Activated T-helper 2 cell treated with anti-CD3 and anti-CD28 coated beads, Interferon-gamma antibody, Interleukin-2, Interleukin-4, amounts not matched to agents 10 μg/mL and 5 μg/mL and 100 μg/mL, durations not matched to agents 14 hours and 24 hours and 36 hours (primary cell): ENCODE results near the gene INTS2. TPM values are rescaled to one million over a fixed set of nuclear protein-coding genes. Genes with fewer than 3 reads are reported as not detected.

Experiments used
- DNase-seq: peaks from one replicate; pipeline ENCODE4 v3.0.0; 2021; ENCODE audit warnings: low spot score
- H3K27ac Mint-ChIP-seq: one replicate; pipeline ENCODE4 v1.8.0; 2021; ENCODE audit warnings: mixed read lengths
- H3K27me3 Mint-ChIP-seq: one replicate; pipeline ENCODE4 v1.8.0; 2021; ENCODE audit warnings: low read depth, mixed read lengths
- H3K36me3 Mint-ChIP-seq: one replicate; pipeline ENCODE4 v1.8.0; 2021; ENCODE audit warnings: low read depth, mixed read lengths
- H3K4me1 Mint-ChIP-seq: one replicate; pipeline ENCODE4 v1.8.0; 2021; ENCODE audit warnings: low read depth, mixed read lengths
- H3K4me3 Mint-ChIP-seq: one replicate; pipeline ENCODE4 v1.8.0; 2021; ENCODE audit warnings: low read depth, mild to moderate bottlenecking, moderate library complexity, mixed read lengths
- H3K9me3 Mint-ChIP-seq: one replicate; pipeline ENCODE4 v1.8.0; 2021; ENCODE audit warnings: mixed read lengths
- intact Hi-C: fragments of 100-400 bp; cut with micrococcal nuclease; formaldehyde crosslinking; loops from one replicate; pipeline ENCODE4 v1.15.1; 2023
- total RNA-seq: library from RNA; stranded (reverse); gene quantifications from 2 replicates; pipeline ENCODE4 v1.2.3, GENCODE V29; 2022

Gene INTS2
- total RNA-seq, 1 donor from 2014 or later = 29.2 TPM

DNA sequence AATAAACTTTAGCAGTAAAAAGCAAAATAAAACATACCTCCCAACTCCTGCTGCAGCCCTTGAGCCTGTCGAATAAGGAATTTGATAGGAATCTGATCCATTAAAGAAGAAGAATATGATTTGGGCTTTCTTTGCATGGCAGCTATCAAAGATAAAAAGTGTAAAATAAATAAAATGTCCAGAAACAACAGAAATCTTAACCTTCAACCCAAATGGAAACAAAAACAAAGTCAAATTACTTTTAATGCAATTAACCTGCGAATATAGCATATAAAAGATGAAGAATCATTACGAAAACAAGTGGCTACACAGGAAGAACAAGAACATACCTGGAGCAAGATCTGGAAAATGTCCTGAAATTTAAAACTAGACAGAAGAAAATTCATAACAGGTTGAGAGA, 42.9 kb downstream of the INTS2 start:
- H3K36me3 Mint-ChIP-seq = peaks cover 39% of the 10 kb centered on the region

DNA sequence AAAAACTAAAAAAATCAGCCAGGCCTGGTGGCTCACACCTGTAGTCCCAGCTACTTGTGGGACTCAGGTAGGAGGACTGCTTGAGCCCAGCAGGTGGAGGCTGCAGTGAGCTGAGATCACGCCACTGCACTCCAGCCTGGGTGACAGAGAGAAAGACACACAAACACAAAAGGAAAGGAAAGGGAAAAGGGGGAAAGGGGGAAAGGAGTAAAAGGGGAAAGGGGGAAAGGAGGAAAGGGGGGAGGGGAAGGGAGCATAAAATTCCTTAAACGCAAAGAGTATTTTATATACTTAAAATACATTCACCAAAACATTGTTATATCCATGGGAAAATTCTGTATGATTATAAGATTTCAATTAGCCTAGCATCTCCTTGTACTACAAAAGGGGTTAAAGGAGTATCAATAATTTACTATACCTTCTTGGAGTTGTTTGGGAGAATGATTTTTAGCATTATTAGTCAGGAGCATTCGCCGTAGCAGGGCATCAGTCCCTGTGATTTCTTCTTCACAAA, 47.1 kb downstream of the INTS2 start:
- Mint-ChIP-seq H3K4me1 (no peaks in the 10 kb centered on the region), H3K9me3 (no peaks in the 10 kb centered on the region), H3K36me3 (peaks cover 35% of the 10 kb centered on the region), H3K4me3 (no peak overlapping the region), H3K27ac (peak overlapping the region; percentile 46), H3K27me3 (no peaks in the 10 kb centered on the region)
- no peak for DNase-seq
- intact Hi-C loops = no loop called here

More for the DNA sequence above, 42.9 kb downstream of the INTS2 start:
- H3K9me3 Mint-ChIP-seq = no peaks in the 10 kb centered on the region
- intact Hi-C loops = no loop called here
- H3K4me1 Mint-ChIP-seq = no peaks in the 10 kb centered on the region
- DNase-seq = no peak
- H3K27ac Mint-ChIP-seq = no peak overlapping the region
- H3K4me3 Mint-ChIP-seq = no peak overlapping the region
- no peaks in the 10 kb centered on the region for H3K27me3 Mint-ChIP-seq

DNA sequence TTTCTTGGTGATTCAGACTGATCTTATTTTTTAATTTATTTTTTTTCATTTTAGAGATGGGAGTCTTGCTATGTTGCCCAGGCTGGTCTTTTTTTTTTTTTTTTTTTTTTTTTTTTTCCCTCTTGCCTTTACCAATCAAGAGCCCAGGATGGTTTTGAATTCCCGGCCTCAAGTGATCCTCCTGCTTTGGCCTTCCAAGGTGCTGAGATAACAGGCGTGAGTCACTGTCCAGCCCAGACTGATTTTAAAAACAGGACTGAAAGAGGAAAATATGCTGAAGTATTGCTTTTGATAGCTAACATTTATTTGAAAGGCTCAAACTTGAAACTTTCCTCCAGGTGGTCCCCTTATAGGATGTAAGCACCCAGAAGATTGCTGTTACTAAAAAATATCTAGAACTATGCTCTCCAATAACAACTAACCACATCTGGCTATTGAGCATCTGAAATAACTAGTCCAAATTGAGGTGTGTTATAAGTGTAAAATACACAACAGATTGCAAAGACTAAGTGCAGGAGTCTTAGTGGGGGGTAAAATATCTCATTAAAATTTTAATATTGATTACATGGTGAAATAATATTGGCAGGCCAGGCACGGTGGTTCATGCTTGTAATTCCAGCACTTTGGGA, 48.7 kb downstream of the INTS2 start:
- H3K27me3 Mint-ChIP-seq = no peaks in the 10 kb centered on the region

DNA sequence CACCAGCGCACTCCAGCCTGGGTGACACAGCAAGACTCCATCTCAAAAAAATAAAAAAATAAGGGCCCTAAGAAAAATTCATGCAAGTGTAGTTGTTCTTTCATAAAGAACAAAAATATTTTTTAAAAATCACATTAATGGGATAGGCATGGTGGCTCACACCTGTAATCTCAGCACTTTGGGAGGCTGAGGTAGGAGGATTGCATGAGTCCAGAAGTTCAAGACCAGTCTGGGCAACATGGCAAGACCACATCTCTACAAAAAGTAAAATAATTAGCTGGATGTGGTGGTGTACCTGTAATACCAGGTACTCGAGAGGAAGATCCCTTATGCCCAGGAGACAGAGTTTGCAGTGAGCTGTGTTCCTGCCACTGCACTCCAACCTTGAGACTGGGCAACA, 49.3 kb downstream of the INTS2 start:
- no peak overlapping the region for H3K4me3 Mint-ChIP-seq
- intact Hi-C loops = no loop called here
- no peak for DNase-seq
- H3K36me3 Mint-ChIP-seq = peaks cover 38% of the 10 kb centered on the region
- no peaks in the 10 kb centered on the region for H3K27me3 Mint-ChIP-seq
- H3K4me1 Mint-ChIP-seq = peaks cover 3% of the 10 kb centered on the region
- H3K27ac Mint-ChIP-seq = no peak overlapping the region
- no peaks in the 10 kb centered on the region for H3K9me3 Mint-ChIP-seq

More for the DNA sequence above, 48.7 kb downstream of the INTS2 start:
- Mint-ChIP-seq H3K4me3 (no peak overlapping the region), H3K9me3 (no peaks in the 10 kb centered on the region), H3K4me1 (no peaks in the 10 kb centered on the region), H3K36me3 (peaks cover 33% of the 10 kb centered on the region), H3K27ac (no peak overlapping the region)
- intact Hi-C loops = no loop called here
- no peak for DNase-seq

DNA sequence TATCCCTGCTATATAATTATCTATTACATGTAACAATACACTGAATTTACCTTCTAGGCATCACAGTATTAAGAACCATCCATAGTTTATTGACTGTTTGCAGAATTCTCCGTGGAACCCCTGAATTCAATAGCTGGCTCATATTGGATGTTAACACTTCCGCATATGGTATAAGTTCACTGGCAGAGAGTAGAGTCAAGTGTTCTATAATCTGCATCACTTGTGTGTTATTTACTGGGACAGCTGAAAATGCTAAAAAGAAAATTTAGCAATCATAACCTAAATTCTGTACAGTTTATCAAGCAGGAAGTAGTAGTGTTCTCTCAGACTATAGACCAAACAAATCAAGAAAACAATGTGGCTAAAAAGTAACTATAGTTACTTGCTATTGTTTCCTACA, 49.9 kb downstream of the INTS2 start:
- H3K4me3 Mint-ChIP-seq = no peak overlapping the region
- no peak overlapping the region for H3K27ac Mint-ChIP-seq
- DNase-seq = no peak
- H3K36me3 Mint-ChIP-seq = peaks cover 37% of the 10 kb centered on the region
- no peaks in the 10 kb centered on the region for H3K27me3 Mint-ChIP-seq
- peaks cover 3% of the 10 kb centered on the region for H3K4me1 Mint-ChIP-seq
- no peaks in the 10 kb centered on the region for H3K9me3 Mint-ChIP-seq
- intact Hi-C loops = no loop called here

DNA sequence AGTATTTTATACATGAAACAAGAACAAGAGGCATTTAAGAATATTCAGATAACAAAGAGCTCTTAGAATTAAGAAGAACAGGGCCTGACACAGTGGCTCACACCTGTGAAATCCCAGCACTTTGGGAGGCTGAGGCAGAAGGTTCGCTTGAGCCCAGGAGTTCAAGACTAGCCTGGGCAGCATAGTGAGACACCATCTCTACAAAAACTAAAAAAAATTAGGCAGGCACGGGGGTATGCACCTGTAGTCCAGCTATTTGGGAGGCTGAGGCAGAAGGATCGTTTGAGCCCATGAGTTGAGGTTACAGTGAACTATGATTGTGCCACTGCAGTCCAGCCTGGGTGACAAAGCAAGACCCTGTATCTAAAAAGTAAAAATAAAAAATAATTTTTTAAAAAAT, 52.0 kb downstream of the INTS2 start:
- no peaks in the 10 kb centered on the region for H3K27me3 Mint-ChIP-seq
- intact Hi-C loops = no loop called here
- H3K36me3 Mint-ChIP-seq = peaks cover 37% of the 10 kb centered on the region
- no peak overlapping the region for H3K27ac Mint-ChIP-seq
- H3K4me1 Mint-ChIP-seq = peaks cover 3% of the 10 kb centered on the region
- H3K9me3 Mint-ChIP-seq = no peaks in the 10 kb centered on the region
- H3K4me3 Mint-ChIP-seq = no peak overlapping the region
- DNase-seq = no peak

DNA sequence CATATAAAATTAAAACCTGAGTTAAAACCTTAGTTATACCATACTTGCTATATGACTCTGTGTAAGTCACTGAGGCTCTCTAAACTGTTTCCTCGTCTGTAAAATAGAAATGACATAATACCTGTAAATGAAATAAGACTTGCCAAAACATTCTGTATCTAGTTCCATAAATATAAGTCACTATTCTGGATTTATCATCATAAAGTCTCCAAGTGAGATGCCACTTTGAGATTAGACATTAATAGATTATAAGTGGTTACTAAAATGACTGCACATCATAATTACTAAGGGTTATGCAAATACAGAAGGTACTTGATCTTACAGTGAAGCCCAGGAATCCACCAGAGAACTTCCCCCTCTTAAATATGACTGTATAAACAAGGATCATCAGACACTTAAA, 52.5 kb downstream of the INTS2 start:
- H3K4me1 Mint-ChIP-seq = peaks cover 3% of the 10 kb centered on the region
- DNase-seq = no peak
- H3K27me3 Mint-ChIP-seq = no peaks in the 10 kb centered on the region
- H3K36me3 Mint-ChIP-seq = peaks cover 38% of the 10 kb centered on the region
- no peak overlapping the region for H3K27ac Mint-ChIP-seq
- H3K9me3 Mint-ChIP-seq = no peaks in the 10 kb centered on the region
- no peak overlapping the region for H3K4me3 Mint-ChIP-seq
- intact Hi-C loops = no loop called here

DNA sequence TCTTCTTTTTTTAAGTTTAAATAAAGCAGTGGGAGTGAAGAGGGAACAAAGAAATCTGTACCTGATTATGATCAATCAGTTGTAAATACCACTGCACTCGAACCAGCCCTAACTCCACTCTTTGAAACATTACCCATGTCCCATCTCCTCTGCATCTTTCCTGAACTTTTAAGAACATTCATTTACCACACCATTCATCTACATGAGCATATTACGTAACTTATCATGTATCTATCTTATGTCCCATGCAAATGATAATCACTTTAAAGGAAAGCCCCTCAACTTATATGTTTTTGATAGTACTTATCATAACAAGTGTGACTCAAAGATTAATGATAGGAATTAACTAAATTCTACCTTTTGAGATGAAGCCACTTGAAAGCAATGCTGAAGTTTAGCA, 53.7 kb downstream of the INTS2 start:
- H3K4me3 Mint-ChIP-seq = no peak overlapping the region
- peaks cover 3% of the 10 kb centered on the region for H3K4me1 Mint-ChIP-seq
- H3K9me3 Mint-ChIP-seq = no peaks in the 10 kb centered on the region
- peaks cover 47% of the 10 kb centered on the region for H3K36me3 Mint-ChIP-seq
- H3K27ac Mint-ChIP-seq = no peak overlapping the region
- H3K27me3 Mint-ChIP-seq = no peaks in the 10 kb centered on the region
- no peak for DNase-seq
- intact Hi-C loops = no loop called here

DNA sequence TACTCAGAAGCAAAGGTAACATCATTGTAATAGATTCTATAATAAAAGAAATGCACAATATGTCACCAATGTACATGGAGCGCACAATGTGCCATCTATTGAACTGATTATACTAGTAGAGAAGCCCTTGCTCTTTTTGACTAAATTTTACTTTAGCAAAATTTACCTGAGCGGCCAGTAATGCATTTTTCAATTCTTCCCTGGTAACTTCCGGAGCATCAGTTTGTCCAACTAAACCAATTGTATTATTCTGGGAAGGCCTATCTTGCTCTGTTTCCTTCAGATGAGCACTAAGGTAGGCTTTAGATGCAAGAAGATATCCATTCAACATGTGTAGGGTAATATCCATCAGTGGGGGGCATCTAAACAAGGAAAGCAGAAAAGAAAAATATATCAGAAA, 55.7 kb downstream of the INTS2 start:
- no peak overlapping the region for H3K4me3 Mint-ChIP-seq
- no peaks in the 10 kb centered on the region for H3K9me3 Mint-ChIP-seq
- intact Hi-C loops = no loop called here
- no peak overlapping the region for H3K27ac Mint-ChIP-seq
- no peak for DNase-seq
- peaks cover 3% of the 10 kb centered on the region for H3K4me1 Mint-ChIP-seq
- peaks cover 40% of the 10 kb centered on the region for H3K36me3 Mint-ChIP-seq
- H3K27me3 Mint-ChIP-seq = no peaks in the 10 kb centered on the region

DNA sequence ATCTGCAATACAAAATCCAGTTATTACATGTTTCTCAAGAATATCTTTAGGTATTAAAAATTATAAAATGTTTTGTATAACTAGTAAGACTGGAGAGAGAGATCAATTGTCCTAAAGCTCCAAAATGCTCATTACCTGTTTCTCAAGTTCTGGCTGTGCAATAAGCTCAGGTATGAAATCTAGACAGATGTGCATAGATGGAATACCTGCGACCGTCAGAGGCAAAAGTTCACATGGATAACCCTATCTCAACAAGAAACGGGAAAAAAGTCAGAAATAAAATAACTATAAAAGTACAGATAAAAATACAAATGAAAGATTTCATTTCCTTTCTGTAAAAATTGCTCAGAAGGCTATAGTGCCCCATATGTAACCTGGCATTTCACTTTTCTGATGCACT, 58.6 kb downstream of the INTS2 start:
- Mint-ChIP-seq H3K4me3 (no peak overlapping the region), H3K4me1 (peaks cover 5% of the 10 kb centered on the region), H3K27me3 (no peaks in the 10 kb centered on the region), H3K27ac (no peak overlapping the region), H3K9me3 (no peaks in the 10 kb centered on the region), H3K36me3 (peaks cover 30% of the 10 kb centered on the region)
- intact Hi-C loops = no loop called here
- no peak for DNase-seq

DNA sequence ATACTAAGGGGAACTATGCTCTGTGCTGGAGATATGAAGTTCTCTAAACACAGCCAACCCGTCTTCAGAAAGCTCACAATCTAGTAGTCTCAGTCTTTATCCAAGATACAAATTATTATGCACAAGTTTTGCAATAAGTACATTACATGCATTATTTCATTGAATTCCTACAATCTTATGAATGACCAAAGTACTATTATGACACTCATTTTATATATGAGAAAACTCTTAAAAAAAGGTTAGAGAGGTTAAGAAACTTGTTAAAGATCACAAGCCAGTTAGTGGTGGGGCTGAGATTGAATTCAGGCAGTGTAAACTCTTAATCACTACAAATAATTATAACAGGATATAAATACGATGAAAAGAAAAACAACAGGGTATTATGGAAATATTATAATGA, 59.7 kb downstream of the INTS2 start:
- Mint-ChIP-seq H3K27me3 (no peaks in the 10 kb centered on the region), H3K4me3 (no peak overlapping the region), H3K4me1 (peaks cover 10% of the 10 kb centered on the region), H3K36me3 (peaks cover 24% of the 10 kb centered on the region), H3K9me3 (no peaks in the 10 kb centered on the region), H3K27ac (no peak overlapping the region)
- DNase-seq = no peak
- intact Hi-C loops = no loop called here

DNA sequence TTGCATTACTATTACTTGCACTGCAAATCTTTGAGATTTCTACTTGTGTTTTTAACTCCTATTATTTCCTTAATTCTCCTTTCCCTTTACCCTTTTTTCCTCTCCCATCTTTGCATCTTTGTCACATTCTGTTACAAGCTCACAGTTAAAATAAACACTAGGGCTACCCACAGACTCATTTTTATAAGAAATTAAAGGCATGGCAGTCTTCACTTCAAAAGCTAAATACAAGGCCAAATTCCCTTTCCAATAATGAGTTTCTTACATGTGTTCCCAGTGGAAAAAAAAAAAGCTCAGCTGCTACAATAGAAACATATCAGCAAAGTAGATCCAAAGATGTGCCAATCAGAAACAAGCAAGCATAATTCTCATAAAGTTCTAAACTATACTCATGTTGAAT, 60.7 kb downstream of the INTS2 start:
- intact Hi-C loops = no loop called here
- Mint-ChIP-seq H3K36me3 (peaks cover 22% of the 10 kb centered on the region), H3K9me3 (no peaks in the 10 kb centered on the region), H3K27ac (no peak overlapping the region), H3K4me3 (no peak overlapping the region), H3K4me1 (peaks cover 18% of the 10 kb centered on the region), H3K27me3 (no peaks in the 10 kb centered on the region)
- DNase-seq = no peak

DNA sequence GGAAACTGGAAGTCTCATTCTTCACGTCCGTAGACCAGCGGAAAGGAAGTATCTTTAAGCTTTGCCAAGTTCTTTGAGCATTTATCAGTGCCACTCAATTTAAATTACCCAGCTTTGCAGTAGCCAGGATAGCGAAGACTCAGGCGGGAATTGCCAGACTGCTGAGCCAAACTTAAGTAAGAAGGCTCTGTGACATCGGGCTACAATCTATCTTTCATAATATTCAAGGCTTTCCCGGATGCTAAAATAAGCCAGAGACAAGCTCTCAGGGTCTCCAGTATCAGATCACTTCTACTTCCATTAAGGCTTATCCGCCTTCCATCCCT, 64.0 kb downstream of the INTS2 start:
- Mint-ChIP-seq H3K4me1 (peaks cover 36% of the 10 kb centered on the region), H3K27me3 (no peaks in the 10 kb centered on the region), H3K9me3 (no peaks in the 10 kb centered on the region), H3K4me3 (peak overlapping the region; percentile 93), H3K27ac (peak overlapping the region; percentile 94), H3K36me3 (peaks cover 16% of the 10 kb centered on the region)
- no peak for DNase-seq
- intact Hi-C loops = loop anchor here (2.0 to 5.0 kb wide), 2 partner anchors 63 to 204 kb away; partner anchors contain the start of genes INTS2 and MED13
